ENCODE measurements around the gene RIBC1. TPM values are rescaled to one million over a fixed set of nuclear protein-coding genes. Genes with fewer than 3 reads are reported as not detected.

The RIBC1 gene
- total and polyA plus RNA-seq, 7 donors = 0.36 to 0.92 (median 0.66) TPM; not detected in 1

- Histone ChIP-seq H3K27ac (no peak overlapping the region), H3K27me3 (no peaks in the 10 kb centered on the region), H3K4me3 (no peak overlapping the region), H3K36me3 (peaks cover 14 to 36% (median 26%) of the 10 kb centered on the region in 4 donors), H3K9me3 (no peaks in the 10 kb centered on the region), H3K4me1 (no peaks in the 10 kb centered on the region)
- TF ChIP-seq POLR2A (IDR thresholded peaks at IDR 0.05) (no peak), EP300 (IDR thresholded peaks at IDR 0.05) (no peak), CTCF (IDR thresholded peaks at IDR 0.05) (no peak), POLR2AphosphoS5 (IDR thresholded peaks at IDR 0.05) (no peak)
- no peak for DNase-seq
- WGBS, 2 donors = 91 to 96% methylated on average over 2 of the region's 2 CpGs
- intact Hi-C loops (cut with DNase I) = no loop called here
Measured at GRCh38 chrX:53377464-53377863, 45.2 kb upstream of the RIBC1 start.

GRCh38 chrX:53379008-53379710, 43.5 kb upstream of the RIBC1 start:
- TF ChIP-seq EP300 (IDR thresholded peaks at IDR 0.05) (no peak), POLR2A (IDR thresholded peaks at IDR 0.05) (no peak), POLR2AphosphoS5 (IDR thresholded peaks at IDR 0.05) (no peak), CTCF (IDR thresholded peaks at IDR 0.05) (no peak)
- Histone ChIP-seq H3K4me1 (no peaks in the 10 kb centered on the region), H3K9me3 (no peaks in the 10 kb centered on the region), H3K36me3 (peaks cover 14 to 48% (median 27%) of the 10 kb centered on the region in 4 donors), H3K27ac (no peak overlapping the region), H3K4me3 (no peak overlapping the region), H3K27me3 (no peaks in the 10 kb centered on the region)
- DNase-seq = no peak
- intact Hi-C loops (cut with DNase I) = no loop called here
- WGBS, 2 donors = 95% methylated on average over 3 of the region's 3 CpGs

- intact Hi-C loops (cut with DNase I) = no loop called here
- TF ChIP-seq EP300 (IDR thresholded peaks at IDR 0.05) (no peak), CTCF (IDR thresholded peaks at IDR 0.05) (no peak), POLR2AphosphoS5 (IDR thresholded peaks at IDR 0.05) (no peak), POLR2A (IDR thresholded peaks at IDR 0.05) (no peak)
- Histone ChIP-seq H3K9me3 (no peaks in the 10 kb centered on the region), H3K27me3 (no peaks in the 10 kb centered on the region), H3K4me1 (no peaks in the 10 kb centered on the region), H3K36me3 (peaks cover 14 to 48% (median 27%) of the 10 kb centered on the region in 4 donors), H3K27ac (no peak overlapping the region), H3K4me3 (no peak overlapping the region)
- WGBS, 2 donors = 80 to 82% methylated on average over 4 of the region's 4 CpGs
- no peak for DNase-seq
Measured at GRCh38 chrX:53379747-53380146, 42.9 kb upstream of the RIBC1 start.

DNA sequence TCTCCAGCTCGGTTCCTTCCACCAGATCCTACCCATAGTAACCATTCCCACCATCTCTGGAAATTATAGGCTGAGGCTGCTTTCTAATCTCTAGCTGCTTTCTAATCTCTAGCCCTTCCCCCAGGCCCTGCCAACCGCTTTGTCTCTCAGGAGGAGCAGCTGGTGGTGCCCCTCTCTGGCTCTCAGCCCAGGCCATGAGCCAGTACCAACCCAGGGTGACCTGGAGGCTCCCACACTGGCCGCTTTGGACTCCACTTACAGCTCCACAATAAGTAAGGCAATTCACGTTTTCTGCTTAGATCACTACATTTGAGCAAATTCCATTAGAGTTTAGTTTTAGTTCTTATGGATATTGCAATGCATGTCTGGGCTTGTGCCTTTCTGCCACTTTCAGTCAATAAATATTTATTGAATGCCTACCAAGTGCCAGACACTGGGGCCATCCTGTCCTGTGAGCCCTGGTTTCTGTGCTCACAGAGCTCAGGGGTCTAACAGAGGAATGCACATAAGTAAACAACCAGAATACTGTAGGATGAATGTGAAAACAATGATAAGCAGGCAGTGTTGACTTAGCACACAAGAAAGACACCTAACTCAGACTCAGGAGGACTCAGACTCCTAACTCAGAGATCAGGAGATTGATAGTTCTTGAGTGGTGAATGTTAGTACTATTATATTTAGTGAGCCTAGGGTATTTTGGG, 39.1 kb upstream of the RIBC1 start:
- intact Hi-C loops (cut with DNase I) = no loop called here
- no peak overlapping the region for H3K4me3 ChIP-seq
- WGBS, 2 donors = 96 to 97% methylated on average over 4 of the region's 4 CpGs
- no peak for DNase-seq
- no peaks in the 10 kb centered on the region for H3K4me1 ChIP-seq
- no peaks in the 10 kb centered on the region for H3K9me3 ChIP-seq
- H3K27ac ChIP-seq = no peak overlapping the region
- H3K36me3 ChIP-seq = peaks cover 14 to 56% (median 27%) of the 10 kb centered on the region in 4 donors
- no peak for TF ChIP-seq CTCF (IDR thresholded peaks at IDR 0.05)
- TF ChIP-seq EP300 (IDR thresholded peaks at IDR 0.05) = no peak
- TF ChIP-seq POLR2AphosphoS5 (IDR thresholded peaks at IDR 0.05) = no peak
- no peak for TF ChIP-seq POLR2A (IDR thresholded peaks at IDR 0.05)
- no peaks in the 10 kb centered on the region for H3K27me3 ChIP-seq
